ENCODE results near the gene TMEM11. TPM values are rescaled to one million over a fixed set of nuclear protein-coding genes. Genes with fewer than 3 reads are reported as not detected.
"Not testable (repeated sequence)": the region's sequence is repeated elsewhere in the genome, so short reads cannot be mapped to it uniquely, and the experiment has no call there.

TMEM11 gene
- total RNA-seq, 6 donors from 2014 or later = 13.0 to 38.9 (median 21.6) TPM

- DNase-seq (no peak), ATAC-seq (ENCODE audit: low FRiP score in 2 of 2) (no peak)
- Histone ChIP-seq H3K36me3 (peaks cover 12 to 49% (median 24%) of the 10 kb centered on the region in 4 donors), H3K9me3 (no peaks in the 10 kb centered on the region), H3K27ac (peak overlapping the region in 3 of 4 donors; percentile 17 to 45 (median 23)), H3K27me3 (no peaks in the 10 kb centered on the region), H3K4me1 (peaks cover 4 to 12% (median 10%) of the 10 kb centered on the region in 4 donors), H3K4me3 (no peak overlapping the region)
- WGBS, 2 donors = 54 to 58% methylated on average over 7 to 8 of the region's 8 CpGs
- peak in 1 of 2 donors; percentile 25 for TF ChIP-seq POLR2AphosphoS5 (IDR thresholded peaks at IDR 0.05)
- TF ChIP-seq CTCF (IDR thresholded peaks at IDR 0.05) = no peak
These were observed 19.7 kb downstream of the TMEM11 start for GRCh38 chr17:21194226-21194625.

GRCh38 chr17:21193031-21193430 is 20.9 kb downstream of the TMEM11 start:
- no peak for TF ChIP-seq POLR2AphosphoS5 (IDR thresholded peaks at IDR 0.05)
- TF ChIP-seq CTCF (IDR thresholded peaks at IDR 0.05) = no peak
- TF ChIP-seq POLR2A (IDR thresholded peaks at IDR 0.05) = no peak
- TF ChIP-seq EP300 (IDR thresholded peaks at IDR 0.05) = no peak
- H3K4me1 ChIP-seq = peaks cover 4 to 12% (median 10%) of the 10 kb centered on the region in 4 donors
- H3K36me3 ChIP-seq = peaks cover 6 to 45% (median 19%) of the 10 kb centered on the region in 4 donors
- no peak overlapping the region for H3K4me3 ChIP-seq
- no peaks in the 10 kb centered on the region for H3K9me3 ChIP-seq
- DNase-seq (no peak), ATAC-seq (ENCODE audit: low FRiP score in 2 of 2) (no peak)
- H3K27me3 ChIP-seq = no peaks in the 10 kb centered on the region
- H3K27ac ChIP-seq = no peak overlapping the region
- WGBS, 2 donors = 72 to 80% methylated on average over 5 of the region's 5 CpGs

GRCh38 chr17:21192414-21192813 is 21.5 kb downstream of the TMEM11 start:
- not testable (repeated sequence) for H3K27me3 ChIP-seq; H3K27ac ChIP-seq; H3K4me3 ChIP-seq; H3K9me3 ChIP-seq; ATAC-seq (ENCODE audit: low FRiP score in 2 of 2); DNase-seq
- Histone ChIP-seq H3K4me1 (peaks cover 4 to 12% (median 10%) of the 10 kb centered on the region in 4 donors), H3K36me3 (peaks cover under 1 to 39% (median 12%) of the 10 kb centered on the region in 4 donors)
- 97 to 98% methylated on average over 7 of the region's 7 CpGs for WGBS, 2 donors

- peaks cover 0 to 32% (median 7%) of the 10 kb centered on the region in 4 donors for H3K36me3 ChIP-seq
- no peak for ATAC-seq (ENCODE audit: low FRiP score in 2 of 2)
- no peaks in the 10 kb centered on the region for H3K9me3 ChIP-seq
- peak overlapping the region in 1 of 4 donors; percentile 7 for H3K27ac ChIP-seq
- H3K4me3 ChIP-seq = no peak overlapping the region
- WGBS, 2 donors = 38 to 76% methylated on average over 2 of the region's 2 CpGs
- peaks cover 4 to 13% (median 10%) of the 10 kb centered on the region in 4 donors for H3K4me1 ChIP-seq
- TF ChIP-seq POLR2AphosphoS5 (IDR thresholded peaks at IDR 0.05) = no peak
- no peak for TF ChIP-seq CTCF (IDR thresholded peaks at IDR 0.05)
- TF ChIP-seq POLR2A (IDR thresholded peaks at IDR 0.05) = no peak
- no peaks in the 10 kb centered on the region for H3K27me3 ChIP-seq
- DNase-seq = no peak
These were observed 22.3 kb downstream of the TMEM11 start for GRCh38 chr17:21191698-21192097.

GRCh38 chr17:21190078-21190477 is 23.9 kb downstream of the TMEM11 start:
- Histone ChIP-seq H3K4me1 (peaks cover 8 to 18% (median 11%) of the 10 kb centered on the region in 4 donors), H3K27me3 (no peaks in the 10 kb centered on the region), H3K9me3 (no peaks in the 10 kb centered on the region), H3K27ac (no peak overlapping the region), H3K36me3 (peaks cover 0 to 35% (median 9%) of the 10 kb centered on the region in 4 donors), H3K4me3 (no peak overlapping the region)
- no peak for ATAC-seq (ENCODE audit: low FRiP score in 2 of 2)
- DNase-seq = no peak
- TF ChIP-seq POLR2AphosphoS5 (IDR thresholded peaks at IDR 0.05) (no peak), CTCF (IDR thresholded peaks at IDR 0.05) (no peak), POLR2A (IDR thresholded peaks at IDR 0.05) (no peak), EP300 (IDR thresholded peaks at IDR 0.05) (no peak)
- WGBS, 2 donors = 96 to 97% methylated on average over 6 of the region's 6 CpGs
